Karpas-422 (cell line): ENCODE data around the gene TMEM200C. TPM values are rescaled to one million over a fixed set of nuclear protein-coding genes. Genes with fewer than 3 reads are reported as not detected.

Experiments used
- DNase-seq: peaks from one replicate; pipeline ENCODE4 v3.0.0-alpha.2; 2015
- H2AFZ ChIP-seq: fragments of 200-600 bp; sonication (generic); 2 replicates; pipeline ENCODE4 v1.6.1; 2014; ENCODE audit warnings: antibody characterized with exemption, low read length, mixed read lengths
- H3K27ac ChIP-seq: fragments of 200-600 bp; sonication (generic); 2 replicates; pipeline ENCODE4 v1.5.1; 2014; ENCODE audit warnings: mild to moderate bottlenecking, low read length, moderate library complexity
- H3K27me3 ChIP-seq: fragments of 200-600 bp; sonication (generic); 2 replicates; pipeline ENCODE4 v1.6.1; 2014; ENCODE audit warnings: low read length, mixed read lengths
- H3K36me3 ChIP-seq: fragments of 200-600 bp; sonication (generic); 2 replicates; pipeline ENCODE4 v1.6.1; 2014; ENCODE audit warnings: low read length, mixed read lengths; ENCODE audit not compliant: insufficient read depth
- H3K4me1 ChIP-seq: fragments of 200-600 bp; sonication (generic); 2 replicates; pipeline ENCODE4 v1.6.1; 2014; ENCODE audit warnings: mild to moderate bottlenecking, low read length, mixed read lengths
- H3K4me2 ChIP-seq: fragments of 200-600 bp; sonication (generic); 2 replicates; pipeline ENCODE4 v1.6.1; 2014; ENCODE audit warnings: low read length, low read depth, mild to moderate bottlenecking; ENCODE audit not compliant: poor library complexity, severe bottlenecking
- H3K4me3 ChIP-seq: fragments of 200-600 bp; sonication (generic); 2 replicates; pipeline ENCODE4 v1.5.1; 2014; ENCODE audit warnings: mild to moderate bottlenecking, antibody characterized with exemption, low read length, mixed read lengths
- H3K79me2 ChIP-seq: fragments of 200-600 bp; sonication (generic); 2 replicates; pipeline ENCODE4 v1.6.1; 2014; ENCODE audit warnings: mild to moderate bottlenecking, low read length, mixed read lengths
- H3K9ac ChIP-seq: fragments of 200-600 bp; sonication (generic); 2 replicates; pipeline ENCODE4 v1.6.0; 2014; ENCODE audit warnings: low read length
- H3K9me2 ChIP-seq: fragments of 200-600 bp; sonication (generic), shearing (Covaris generic); replicated peaks from 2 replicates; pipeline ENCODE4 v1.6.0; 2014; ENCODE audit warnings: mild to moderate bottlenecking, low read length, moderate library complexity; ENCODE audit not compliant: insufficient read depth
- H3K9me3 ChIP-seq: fragments of 300-700, 200-600 bp; sonication (generic); 2 replicates; pipeline ENCODE4 v1.6.1; 2014; ENCODE audit warnings: low read length, mixed read lengths
- H4K20me1 ChIP-seq: fragments of 200-600 bp; sonication (generic); 2 replicates; pipeline ENCODE4 v1.6.1; 2014; ENCODE audit warnings: mild to moderate bottlenecking, antibody characterized with exemption, low read length, low read depth; ENCODE audit not compliant: insufficient read depth
- total RNA-seq: library from RNA; depleted of rRNA; stranded (reverse); fragments of >200 nt; shearing (Covaris generic); gene quantifications from 2 replicates; pipeline ENCODE4 v1.2.3, GENCODE V29; 2014; ENCODE audit warnings: low replicate concordance

Gene TMEM200C
- total RNA-seq, 1 experiment from 2014 or later: not detected

GRCh38 chr18:5899835-5900234 lies 4.5 kb upstream of the TMEM200C start:
- Histone ChIP-seq H3K4me1 (peaks cover 7% of the 10 kb centered on the region), H3K4me2 (no peak overlapping the region), H2AFZ (no peak overlapping the region), H3K79me2 (no peaks in the 10 kb centered on the region), H4K20me1 (no peaks in the 10 kb centered on the region), H3K9me2 (no peaks in the 10 kb centered on the region), H3K36me3 (no peaks in the 10 kb centered on the region), H3K9me3 (no peaks in the 10 kb centered on the region), H3K9ac (no peak overlapping the region), H3K27me3 (no peaks in the 10 kb centered on the region), H3K4me3 (no peak overlapping the region), H3K27ac (no peak overlapping the region)
- DNase-seq: no peak

GRCh38 chr18:5895876-5896740 lies 786 bp upstream of the TMEM200C start:
- Histone ChIP-seq H3K9me3 (no peaks in the 10 kb centered on the region), H3K27me3 (no peaks in the 10 kb centered on the region), H3K4me3 (no peak overlapping the region), H3K36me3 (no peaks in the 10 kb centered on the region), H3K4me2 (no peak overlapping the region), H4K20me1 (no peaks in the 10 kb centered on the region), H3K9ac (no peak overlapping the region), H3K9me2 (no peaks in the 10 kb centered on the region), H3K79me2 (no peaks in the 10 kb centered on the region), H2AFZ (no peak overlapping the region), H3K4me1 (peaks cover 7% of the 10 kb centered on the region), H3K27ac (no peak overlapping the region)
- DNase-seq: no peak

GRCh38 chr18:5894611-5895298 lies 567 bp downstream of the TMEM200C start:
- Histone ChIP-seq H3K9me2 (no peaks in the 10 kb centered on the region), H3K79me2 (no peaks in the 10 kb centered on the region), H3K9ac (no peak overlapping the region), H3K9me3 (no peaks in the 10 kb centered on the region), H3K4me1 (peaks cover 9% of the 10 kb centered on the region), H3K27ac (no peak overlapping the region), H4K20me1 (no peaks in the 10 kb centered on the region), H3K4me2 (no peak overlapping the region), H3K27me3 (no peaks in the 10 kb centered on the region), H3K36me3 (no peaks in the 10 kb centered on the region), H2AFZ (no peak overlapping the region), H3K4me3 (no peak overlapping the region)
- DNase-seq: no peak

GRCh38 chr18:5893956-5894610 lies 1.2 kb downstream of the TMEM200C start:
- Histone ChIP-seq H3K36me3 (no peaks in the 10 kb centered on the region), H3K27me3 (no peaks in the 10 kb centered on the region), H3K27ac (no peak overlapping the region), H3K9me3 (no peaks in the 10 kb centered on the region), H3K79me2 (no peaks in the 10 kb centered on the region), H3K9ac (no peak overlapping the region), H3K4me2 (no peak overlapping the region), H3K4me3 (no peak overlapping the region), H3K4me1 (peaks cover 9% of the 10 kb centered on the region), H4K20me1 (no peaks in the 10 kb centered on the region), H3K9me2 (no peaks in the 10 kb centered on the region), H2AFZ (no peak overlapping the region)
- no peak for DNase-seq

GRCh38 chr18:5892823-5893431 lies 2.4 kb downstream of the TMEM200C start:
- H3K79me2 ChIP-seq: no peaks in the 10 kb centered on the region
- H3K9me3 ChIP-seq: no peaks in the 10 kb centered on the region
- H4K20me1 ChIP-seq: no peaks in the 10 kb centered on the region
- no peak overlapping the region for H3K4me3 ChIP-seq
- no peak overlapping the region for H3K4me2 ChIP-seq
- H3K4me1 ChIP-seq: 0 out of 2 replicates have a peak, but pooled peaks cover 3% of the 10 kb centered on the region
- H3K36me3 ChIP-seq: no peaks in the 10 kb centered on the region
- H3K9me2 ChIP-seq: no peaks in the 10 kb centered on the region
- no peak for DNase-seq
- H3K9ac ChIP-seq: no peak overlapping the region
- H2AFZ ChIP-seq: no peak overlapping the region
- H3K27ac ChIP-seq: no peak overlapping the region
- H3K27me3 ChIP-seq: no peaks in the 10 kb centered on the region

GRCh38 chr18:5891854-5892215 lies 3.5 kb downstream of the TMEM200C start:
- Histone ChIP-seq H4K20me1 (no peaks in the 10 kb centered on the region), H3K9me3 (no peaks in the 10 kb centered on the region), H3K9ac (no peak overlapping the region), H2AFZ (no peak overlapping the region), H3K4me3 (no peak overlapping the region), H3K27me3 (no peaks in the 10 kb centered on the region), H3K27ac (no peak overlapping the region), H3K79me2 (no peaks in the 10 kb centered on the region), H3K4me2 (no peak overlapping the region), H3K4me1 (0 out of 2 replicates have a peak, but pooled peaks cover 3% of the 10 kb centered on the region), H3K9me2 (no peaks in the 10 kb centered on the region), H3K36me3 (no peaks in the 10 kb centered on the region)
- DNase-seq: no peak

GRCh38 chr18:5891184-5891853 lies 4.0 kb downstream of the TMEM200C start:
- H2AFZ ChIP-seq: no peak overlapping the region
- H3K9me3 ChIP-seq: no peaks in the 10 kb centered on the region
- H4K20me1 ChIP-seq: no peaks in the 10 kb centered on the region
- no peaks in the 10 kb centered on the region for H3K36me3 ChIP-seq
- DNase-seq: no peak
- H3K79me2 ChIP-seq: no peaks in the 10 kb centered on the region
- H3K9me2 ChIP-seq: no peaks in the 10 kb centered on the region
- no peaks in the 10 kb centered on the region for H3K27me3 ChIP-seq
- H3K9ac ChIP-seq: no peak overlapping the region
- no peak overlapping the region for H3K4me3 ChIP-seq
- no peak overlapping the region for H3K27ac ChIP-seq
- 0 out of 2 replicates have a peak, but pooled peaks cover 3% of the 10 kb centered on the region for H3K4me1 ChIP-seq
- no peak overlapping the region for H3K4me2 ChIP-seq
